Left colon (tissue), 2 donors: Measurements from ENCODE around the gene ALKBH3. TPM values are rescaled to one million over a fixed set of nuclear protein-coding genes. Genes with fewer than 3 reads are reported as not detected.

Experiments
- ATAC-seq: fragments of 200-7000 bp; cut with Tn5 transposase; one replicate; pipeline ENCODE4 v1.9.1; 2020; ENCODE audit warnings: mild to moderate bottlenecking, moderate library complexity
- DNase-seq, 2 donors: peaks; one replicate each; pipeline ENCODE4 v3.0.0-alpha.2; 2020
- intact Hi-C, 2 donors: fragments of 100-400 bp; cut with DNase I in 1 of 2; cut with micrococcal nuclease in 1 of 2; formaldehyde crosslinking; loops; one replicate each; pipeline versions ENCODE4 v1.11.2 to v1.14.0; 2022; cut with DNase I, micrococcal nuclease
- total RNA-seq, 2 donors: library from RNA; stranded (reverse); fragmentation: NEBNext Ultra II Directional; extraction: Animal tissue kit (Norgen Biotek cat#: 25700); gene quantifications; one replicate each; pipeline ENCODE4 v1.2.1, GENCODE V29; 2021
- donor health status: DM: no; HTN: no; CAD: no.
- donor health status: DM: yes; HTN: yes; CAD: no.

Gene ALKBH3
- total RNA-seq, 2 donors from 2014 or later, result 22.7 to 29.9 TPM

DNA sequence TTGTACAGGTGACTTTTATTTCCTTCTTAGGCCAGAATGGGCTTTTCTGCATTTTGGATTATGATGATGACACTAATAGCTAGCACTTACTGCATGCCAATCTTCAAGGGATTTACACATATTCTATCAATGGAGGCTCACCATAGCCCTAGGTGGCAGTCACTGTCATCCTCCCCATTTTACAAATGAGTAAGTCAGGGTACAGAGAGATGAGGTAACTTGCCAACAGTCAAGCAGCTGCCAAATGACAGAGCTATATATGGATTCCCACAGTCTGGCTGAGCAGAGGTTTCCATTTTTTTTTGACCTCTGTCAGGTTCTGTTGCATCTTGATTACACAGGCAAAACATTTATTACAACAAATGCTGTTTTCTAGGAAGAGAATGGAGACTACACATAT lies 38.0 kb downstream of the ALKBH3 start:
- intact Hi-C loops, result no loop called here
- ATAC-seq (no peak), DNase-seq (no peak)

DNA sequence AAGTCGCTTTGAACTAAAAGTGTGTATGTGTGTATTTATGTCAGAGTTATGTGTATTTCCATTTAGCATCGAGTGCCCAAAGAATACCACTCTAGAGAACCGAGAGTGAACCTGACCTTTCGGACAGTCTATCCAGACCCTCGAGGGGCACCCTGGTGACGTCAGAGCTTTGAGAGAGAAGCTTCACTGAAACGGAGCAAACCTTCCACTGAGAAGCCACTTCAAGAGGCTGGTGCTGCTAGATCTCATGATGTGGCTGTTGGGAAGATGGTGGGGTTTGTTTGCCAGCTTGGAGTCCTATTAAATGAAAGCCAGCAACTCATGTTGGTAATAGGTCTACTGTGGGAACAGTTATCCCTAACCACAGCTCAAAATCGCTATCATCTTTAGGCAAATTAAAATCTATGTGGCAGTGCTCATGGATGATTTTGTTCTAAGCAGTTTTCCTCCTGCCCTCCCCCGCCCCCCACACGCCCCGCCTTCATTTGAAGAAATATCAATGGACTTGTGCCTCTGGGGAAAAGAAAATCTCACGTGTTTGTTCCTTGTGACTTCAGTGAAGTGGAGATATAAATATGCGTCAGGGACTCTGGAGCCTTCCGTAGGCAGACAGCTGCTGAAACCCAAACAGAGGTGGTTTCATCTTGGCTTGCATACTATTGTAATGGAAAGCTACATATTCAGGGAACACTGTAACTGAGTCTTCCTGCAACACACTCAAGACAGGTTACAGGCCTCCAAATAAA lies 39.4 kb downstream of the ALKBH3 start:
- intact Hi-C loops, result no loop called here
- DNase-seq, result no peak
- ATAC-seq, result no peak

DNA sequence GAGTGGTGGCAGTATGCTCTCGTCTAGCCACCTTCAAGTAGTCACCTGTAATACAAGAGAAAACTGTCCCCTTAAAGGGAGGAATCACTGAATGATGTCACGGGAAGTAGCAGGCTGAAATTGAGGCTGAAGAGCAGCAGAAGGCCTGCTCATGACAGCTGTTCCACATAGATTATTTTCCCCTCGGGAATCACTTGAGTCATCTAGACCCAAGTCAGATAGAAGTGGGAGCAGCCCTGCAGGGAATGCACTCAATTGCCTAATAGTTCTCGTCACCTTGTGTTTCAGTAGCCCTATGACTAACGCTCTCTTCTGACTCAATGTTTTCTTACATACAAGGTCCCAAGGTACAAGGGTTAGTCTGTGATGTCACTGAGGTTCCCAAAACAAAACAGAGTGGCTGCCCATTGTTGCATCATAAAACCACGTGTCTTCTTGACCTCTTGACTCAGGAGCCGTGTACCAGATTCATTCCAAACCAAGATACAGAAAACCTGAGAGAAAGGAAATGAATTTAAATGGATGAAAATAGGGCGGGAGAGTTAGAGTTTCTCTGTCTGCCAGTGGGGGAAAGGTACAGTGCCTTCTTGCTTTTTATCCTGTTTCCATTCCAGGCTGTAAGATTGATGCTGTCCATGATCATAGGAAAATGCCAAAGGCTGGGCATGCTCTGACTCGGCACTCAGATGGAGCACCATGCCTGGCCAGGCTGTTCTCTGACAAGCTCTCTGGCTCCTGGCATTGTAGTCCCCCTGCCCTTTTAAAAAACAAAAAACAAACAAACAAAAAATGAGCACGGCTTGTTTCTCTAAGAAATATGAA lies 40.2 kb downstream of the ALKBH3 start:
- ATAC-seq (peak; percentile 45), DNase-seq (no peak)
- intact Hi-C loops, result no loop called here

DNA sequence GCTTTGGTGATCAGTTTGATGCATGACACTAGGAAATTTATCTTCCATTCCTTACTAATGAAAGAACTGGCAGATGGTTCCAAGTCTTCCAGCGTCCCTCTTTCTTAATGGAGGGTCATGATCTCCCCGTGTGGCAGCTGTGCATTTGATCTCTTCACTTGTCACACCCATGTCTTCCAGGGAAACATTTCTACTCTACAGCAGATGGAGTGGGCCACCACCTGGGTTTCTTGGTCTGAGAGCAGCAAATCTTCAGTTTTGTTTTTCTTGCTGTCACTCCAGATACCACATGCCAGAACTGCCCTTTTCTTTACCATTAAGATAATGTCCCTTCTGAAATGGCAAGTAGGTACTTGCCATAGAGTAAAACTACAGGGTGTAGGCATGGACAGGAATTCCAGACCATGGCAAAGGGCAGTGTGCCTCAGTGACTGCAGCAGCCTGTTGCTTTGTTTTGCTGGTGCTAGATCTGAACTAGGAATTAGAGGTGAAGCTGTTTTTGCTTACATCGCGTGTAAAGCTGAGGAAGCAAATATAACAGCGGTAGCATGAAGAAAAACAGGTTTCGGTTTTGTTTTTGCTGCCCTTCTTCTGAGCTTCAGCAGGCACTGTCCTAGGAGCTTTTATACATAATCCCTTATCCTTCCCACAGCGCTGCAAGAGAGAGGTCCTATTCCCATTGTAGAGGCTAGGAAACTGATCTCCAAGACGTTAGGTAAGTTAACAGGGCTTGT lies 41.1 kb downstream of the ALKBH3 start:
- no peak for ATAC-seq
- DNase-seq, result no peak
- intact Hi-C loops, result no loop called here

DNA sequence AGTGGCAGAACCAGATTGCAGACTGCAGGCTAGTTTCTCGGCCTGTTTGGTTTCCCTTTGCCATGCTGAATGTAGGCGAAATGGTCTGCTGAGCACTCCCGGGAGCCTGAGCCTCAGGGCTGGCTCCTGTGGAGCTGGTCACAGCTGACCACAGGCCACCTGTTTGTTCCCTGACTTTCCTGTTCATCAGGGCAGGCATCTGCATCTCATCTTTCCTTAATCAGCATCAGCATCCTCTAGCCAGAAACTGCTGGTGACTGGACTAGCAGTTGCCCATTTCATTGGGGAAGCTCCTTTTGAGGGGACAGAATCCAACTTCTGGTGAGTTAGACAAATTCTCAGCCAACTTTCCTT lies 41.6 kb downstream of the ALKBH3 start:
- intact Hi-C loops, result no loop called here
- ATAC-seq (no peak), DNase-seq (no peak)

DNA sequence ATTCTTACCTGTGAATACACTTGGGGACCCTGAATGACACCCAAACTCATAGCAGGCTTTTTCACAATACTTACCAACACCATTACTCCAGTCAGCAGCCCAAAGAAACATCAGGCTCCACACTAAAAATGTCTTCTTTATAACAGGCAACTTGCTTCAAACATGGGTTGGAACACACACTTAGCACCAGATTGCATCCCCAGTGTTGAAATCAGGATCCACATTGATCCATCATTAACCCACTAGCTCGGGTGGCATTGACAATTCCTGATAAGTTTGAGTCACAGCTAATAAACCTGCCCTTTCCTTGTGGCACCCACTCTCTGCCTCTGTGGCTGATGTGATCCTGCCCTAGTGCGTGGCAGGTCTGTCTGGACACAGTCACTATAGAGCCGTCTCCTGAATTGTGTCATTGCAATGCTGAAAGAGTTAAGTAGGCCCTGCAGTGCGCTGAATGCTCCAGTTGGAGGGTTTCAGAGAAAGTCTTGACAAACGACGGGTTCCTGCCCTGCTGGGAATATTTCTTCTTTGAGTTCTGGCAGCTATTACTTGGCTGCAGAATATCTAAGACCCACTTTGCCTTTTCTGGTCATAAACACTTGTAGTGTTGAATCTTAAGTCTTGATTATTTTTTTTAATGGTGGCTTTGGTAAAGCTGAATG lies 42.2 kb downstream of the ALKBH3 start:
- DNase-seq (no peak), ATAC-seq (no peak)
- intact Hi-C loops, result no loop called here

DNA sequence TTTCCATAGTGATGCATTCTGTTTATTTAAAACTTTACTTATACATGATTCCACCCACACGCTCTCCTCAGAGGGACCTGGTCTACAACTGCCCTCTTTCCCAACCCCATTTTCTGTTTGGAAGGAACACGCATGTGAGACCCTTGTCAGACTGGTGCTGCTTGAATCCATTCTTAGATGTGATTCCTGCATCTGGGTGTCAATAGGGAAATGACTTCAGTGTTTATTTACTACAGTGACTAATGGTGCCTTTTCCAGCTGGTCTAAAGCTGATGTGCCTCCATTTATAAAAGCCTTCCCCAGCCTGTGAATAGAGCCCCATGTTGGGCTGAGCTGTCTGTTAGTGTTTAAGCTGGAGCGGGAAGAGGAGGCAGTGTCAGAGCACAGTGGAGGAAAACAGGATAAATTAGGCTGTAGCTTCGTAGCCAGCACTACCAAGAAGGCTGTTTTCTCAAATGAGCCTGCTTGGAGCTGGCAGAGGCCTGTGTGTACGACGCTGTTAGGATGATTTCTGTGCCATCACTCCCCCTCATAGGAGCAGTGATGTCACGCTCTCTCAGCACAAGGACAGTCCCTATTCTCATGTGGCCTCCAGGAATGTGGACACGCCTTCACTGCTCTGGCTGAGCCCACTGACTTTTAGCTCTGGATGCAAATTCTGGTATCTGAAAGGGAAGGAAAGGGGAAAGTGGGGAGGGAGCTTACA lies 42.9 kb downstream of the ALKBH3 start:
- no peak for ATAC-seq
- intact Hi-C loops, result no loop called here
- DNase-seq, result no peak

DNA sequence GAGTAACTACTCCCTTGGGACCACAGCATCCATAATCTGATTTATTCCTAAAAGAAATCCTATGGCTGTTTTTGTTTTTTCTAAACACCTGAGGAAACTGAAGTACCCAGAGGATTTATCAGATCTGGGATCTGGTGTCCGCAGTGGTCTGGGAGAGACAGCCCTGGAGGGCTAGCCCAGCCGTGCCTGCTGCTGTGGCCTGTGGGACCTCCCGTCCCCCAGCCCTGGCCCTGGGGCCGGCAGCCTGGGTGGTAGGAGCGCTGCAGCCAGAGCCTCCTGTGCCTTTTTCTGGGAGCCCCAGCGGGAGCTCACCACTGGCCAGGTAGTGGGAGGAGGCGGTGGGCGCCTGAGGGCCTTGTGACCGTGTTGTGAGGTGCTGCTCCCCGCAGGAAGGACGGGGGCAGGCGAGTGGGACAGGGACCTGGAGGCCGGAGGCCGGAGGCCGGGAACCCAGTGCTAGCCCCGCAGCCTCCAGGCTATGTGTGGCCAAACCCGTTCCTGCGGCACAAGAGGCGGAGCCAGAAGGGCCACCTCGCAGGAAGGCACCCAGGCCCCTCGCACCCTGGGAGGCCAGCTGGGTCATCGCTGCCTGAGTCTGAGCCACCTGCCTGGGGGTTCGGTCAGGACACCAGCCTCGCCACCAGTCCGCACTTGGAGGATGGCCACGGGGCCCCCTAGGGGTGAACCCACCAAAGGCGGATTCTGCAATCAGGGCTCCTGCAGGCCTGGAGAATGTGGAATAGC lies 43.7 kb downstream of the ALKBH3 start:
- DNase-seq (no peak), ATAC-seq (no peak)
- intact Hi-C loops, result no loop called here

DNA sequence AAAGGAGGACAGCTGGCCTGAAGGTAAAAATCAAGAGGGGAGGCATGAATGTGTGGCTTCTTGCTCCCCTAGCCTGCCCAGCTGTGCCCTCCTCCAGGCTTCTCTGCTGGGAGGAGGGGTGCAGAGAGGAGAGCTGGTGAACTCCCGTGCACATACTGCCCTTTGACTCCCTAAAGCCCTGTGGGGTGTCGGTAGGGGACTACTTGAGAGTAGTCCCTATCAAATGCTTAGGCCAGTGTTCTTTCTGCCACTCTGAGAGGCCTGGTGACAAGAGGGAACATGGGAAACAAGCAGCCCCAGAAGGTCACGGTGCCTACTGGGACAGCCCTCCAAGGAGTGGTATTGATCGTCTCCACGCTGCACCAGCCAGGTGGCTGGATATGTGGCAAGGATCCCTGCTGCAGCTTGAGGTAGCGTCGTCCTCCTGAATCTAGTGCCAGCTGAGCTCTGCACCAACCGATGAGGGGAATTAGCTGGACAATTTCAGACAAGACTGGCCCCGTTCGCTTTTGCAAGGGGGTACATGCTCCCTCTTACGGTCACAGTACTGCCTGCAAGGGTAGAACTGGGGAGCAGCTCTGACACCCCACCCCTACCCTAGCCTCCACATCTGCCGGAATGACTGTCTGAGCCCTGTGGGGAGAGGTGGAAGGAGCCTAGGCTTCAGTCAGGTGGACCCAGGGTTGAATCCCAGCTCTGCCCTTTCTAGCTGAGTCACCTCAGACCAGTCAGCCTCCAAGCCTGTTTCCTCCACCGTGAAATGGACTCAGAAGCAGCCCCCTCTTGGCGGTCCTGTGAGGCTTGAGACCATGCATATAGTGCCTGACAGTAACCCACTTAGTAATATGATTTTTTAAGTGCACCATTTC lies 44.7 kb downstream of the ALKBH3 start:
- intact Hi-C loops, result no loop called here
- DNase-seq (no peak), ATAC-seq (no peak)

DNA sequence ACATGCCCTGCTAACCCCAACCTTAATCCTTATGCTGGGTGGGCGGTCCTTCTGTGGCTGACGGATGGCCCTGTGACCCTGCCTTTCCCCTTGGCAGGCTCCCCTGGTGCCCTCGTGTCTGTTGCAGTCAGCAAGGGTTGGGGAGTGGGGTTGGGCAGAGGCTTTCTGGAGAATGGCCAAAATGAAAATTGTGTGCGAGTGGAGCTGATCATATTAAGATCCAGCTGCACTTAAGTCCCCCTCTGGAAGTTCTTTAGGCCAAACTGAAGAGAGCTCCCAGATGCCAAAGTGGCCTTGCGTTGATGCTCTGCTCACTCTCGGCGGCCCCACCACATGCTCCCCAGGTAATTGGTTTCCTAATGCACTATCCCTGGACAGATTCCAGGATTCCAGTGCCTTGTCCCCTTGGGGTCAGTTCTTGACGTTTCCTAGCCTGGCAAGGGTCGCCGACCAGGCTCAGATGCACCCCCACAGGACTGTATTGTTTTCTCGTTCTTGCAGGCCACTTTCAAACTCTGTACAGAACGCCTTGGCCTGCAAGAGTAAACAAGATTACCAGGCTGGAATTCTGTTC lies 45.4 kb downstream of the ALKBH3 start:
- no peak for DNase-seq
- intact Hi-C loops, result no loop called here
- ATAC-seq, result no peak

DNA sequence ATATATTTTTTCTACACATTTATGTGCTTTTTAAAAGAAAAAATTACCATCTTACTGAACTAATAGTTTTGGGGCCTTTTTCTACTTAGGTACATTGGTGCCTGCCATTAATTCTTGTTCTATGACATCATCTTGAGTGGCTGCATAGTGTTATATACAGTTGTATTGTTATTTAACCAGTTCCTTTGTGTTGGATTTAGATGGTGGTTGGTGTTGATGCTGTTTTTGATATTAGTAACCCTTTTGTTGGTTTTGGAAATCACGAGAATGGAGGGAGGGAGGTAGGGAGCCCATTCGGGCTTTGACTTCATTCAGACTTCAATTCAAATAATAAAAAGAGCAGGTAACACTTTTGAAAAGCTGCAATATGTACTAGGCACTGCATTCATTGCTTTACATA lies 46.4 kb downstream of the ALKBH3 start:
- no peak for ATAC-seq
- no peak for DNase-seq
- intact Hi-C loops, result no loop called here

DNA sequence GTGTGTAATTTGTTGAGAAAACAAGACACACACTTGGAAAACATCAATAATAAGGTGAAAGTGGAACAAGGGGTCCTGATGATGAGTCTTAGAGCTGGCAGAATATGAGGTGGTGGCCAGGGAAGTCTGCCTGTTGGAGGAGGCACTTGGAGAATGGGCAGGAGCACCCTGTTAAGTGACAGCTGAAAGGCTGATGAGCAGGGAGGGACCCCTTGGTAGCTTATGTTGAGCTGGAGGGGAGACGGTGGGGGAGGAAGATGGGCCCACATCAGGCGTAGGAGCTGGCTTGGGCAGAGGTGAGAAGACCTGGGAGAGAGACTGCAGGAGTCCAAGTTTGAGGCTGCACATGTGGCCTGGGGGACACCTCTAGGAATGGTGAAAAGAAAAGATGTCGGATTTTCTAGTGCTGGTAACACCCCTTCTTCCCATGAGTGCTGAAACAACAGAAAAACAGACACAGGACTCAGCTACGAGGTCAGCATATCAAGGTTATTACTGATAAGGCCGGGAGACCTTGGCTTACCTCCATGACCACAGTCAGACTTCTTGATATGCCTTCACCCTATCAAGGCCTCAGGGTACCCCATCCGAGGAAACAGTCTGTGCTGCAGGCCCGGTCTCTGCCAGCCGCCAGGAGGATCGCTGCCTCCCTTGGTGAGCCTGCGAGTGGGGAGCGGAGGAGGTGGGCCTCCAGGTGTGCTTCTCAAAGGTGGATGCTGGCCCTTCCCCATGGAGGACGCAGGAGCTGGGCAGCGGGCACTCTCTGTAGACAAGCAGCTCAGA lies 47.5 kb downstream of the ALKBH3 start:
- no peak for ATAC-seq
- intact Hi-C loops, result no loop called here
- DNase-seq, result no peak

DNA sequence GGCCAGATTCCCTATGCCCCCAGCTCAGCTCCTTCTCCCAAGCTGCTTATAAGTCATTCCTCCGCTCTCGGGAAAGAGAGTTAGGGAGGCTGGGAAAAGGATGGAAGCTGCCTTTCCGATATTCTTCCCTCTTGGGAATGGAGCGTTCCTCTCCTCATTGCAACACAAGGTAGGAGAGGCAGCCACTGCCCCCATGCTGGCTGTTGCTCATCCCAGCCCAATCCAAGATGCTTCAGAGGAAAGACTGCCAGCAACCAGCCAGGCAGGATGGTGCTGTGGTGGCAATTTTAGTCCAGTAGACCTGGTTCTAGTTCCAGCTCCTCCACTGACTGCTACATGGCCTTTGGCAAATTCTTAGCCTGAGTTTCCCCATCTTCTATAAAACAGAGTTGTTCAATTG lies 48.1 kb downstream of the ALKBH3 start:
- intact Hi-C loops, result no loop called here
- no peak for ATAC-seq

DNA sequence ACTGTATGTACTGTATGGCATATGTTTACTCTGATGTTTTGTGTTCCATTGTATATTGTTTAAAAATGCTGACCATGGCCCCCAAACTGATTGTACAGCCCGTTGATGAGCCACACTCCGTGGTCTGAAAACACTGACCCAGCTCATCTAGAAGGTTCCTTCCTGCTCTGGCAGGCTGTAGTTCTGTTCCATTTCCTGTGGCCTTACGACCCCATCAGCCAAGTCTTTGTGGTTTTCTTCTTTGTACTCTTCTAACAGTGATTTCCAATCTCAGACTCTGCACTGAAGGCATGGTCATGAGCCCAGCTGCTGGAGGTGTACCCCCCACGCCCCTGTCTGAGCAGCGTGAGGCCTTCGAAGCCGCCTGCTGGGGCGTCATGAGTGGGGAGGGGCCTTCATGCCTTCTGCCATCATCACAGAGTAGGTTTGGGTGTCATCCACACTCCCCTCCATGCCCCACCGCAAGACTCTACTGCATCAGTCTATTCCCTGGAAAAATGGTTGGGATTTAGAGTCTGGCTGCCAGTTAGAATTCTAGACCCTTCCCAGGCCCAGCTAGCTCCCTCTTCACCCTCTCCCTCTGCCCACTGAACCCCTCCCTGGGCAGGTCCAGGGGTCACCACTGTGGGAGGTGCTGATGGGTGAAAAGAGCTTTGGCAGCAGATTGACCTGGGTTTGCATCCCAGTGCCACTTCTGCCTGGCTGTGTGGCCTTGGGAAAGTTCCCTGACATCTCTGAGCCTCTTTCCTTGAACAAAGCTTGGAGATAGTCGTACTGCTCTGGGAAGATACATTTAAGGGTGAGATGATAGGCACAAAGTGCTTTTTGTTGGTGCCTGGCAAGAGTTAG lies 50.5 kb downstream of the ALKBH3 start:
- ATAC-seq, result no peak

More for the DNA sequence above, 48.1 kb downstream of the ALKBH3 start:
- no peak for DNase-seq

DNA sequence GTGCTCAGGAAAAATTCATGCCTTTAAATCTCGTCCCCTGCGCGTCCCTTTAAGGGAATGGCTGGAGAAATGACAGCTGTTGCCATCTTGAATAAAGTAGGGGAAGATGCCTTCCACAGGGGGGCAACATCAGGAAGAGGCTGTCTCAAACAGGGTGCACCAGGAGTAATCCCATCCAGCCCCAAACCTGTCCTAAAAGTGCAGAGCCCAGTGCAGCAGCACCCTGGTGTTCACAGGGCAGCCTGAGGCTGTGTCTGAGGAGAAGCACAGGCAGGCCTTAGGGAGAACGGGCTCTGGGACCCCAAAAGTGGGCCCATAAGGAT lies 51.0 kb downstream of the ALKBH3 start:
- intact Hi-C loops, result no loop called here
- ATAC-seq (no peak), DNase-seq (no peak)

More for the DNA sequence above, 50.5 kb downstream of the ALKBH3 start:
- intact Hi-C loops, result no loop called here
- DNase-seq, result no peak
